Activated T-cell treated with anti-CD3 and anti-CD28 coated beads for 24 hours (primary cell): ENCODE measurements around the gene PRXL2B.
"Not testable (repeated sequence)": the region's sequence is repeated elsewhere in the genome, so short reads cannot be mapped to it uniquely, and the experiment has no call there.

ENCODE experiments used
- DNase-seq: peaks from one replicate; pipeline ENCODE4 v3.0.0-alpha.2; 2020; ENCODE audit warnings: low read depth

PRXL2B gene

GRCh38 chr1:2614145-2614544, 27.6 kb downstream of the PRXL2B start:
- DNase-seq, result no peak

GRCh38 chr1:2617971-2618470, 31.4 kb downstream of the PRXL2B start:
- no peak for DNase-seq

DNA sequence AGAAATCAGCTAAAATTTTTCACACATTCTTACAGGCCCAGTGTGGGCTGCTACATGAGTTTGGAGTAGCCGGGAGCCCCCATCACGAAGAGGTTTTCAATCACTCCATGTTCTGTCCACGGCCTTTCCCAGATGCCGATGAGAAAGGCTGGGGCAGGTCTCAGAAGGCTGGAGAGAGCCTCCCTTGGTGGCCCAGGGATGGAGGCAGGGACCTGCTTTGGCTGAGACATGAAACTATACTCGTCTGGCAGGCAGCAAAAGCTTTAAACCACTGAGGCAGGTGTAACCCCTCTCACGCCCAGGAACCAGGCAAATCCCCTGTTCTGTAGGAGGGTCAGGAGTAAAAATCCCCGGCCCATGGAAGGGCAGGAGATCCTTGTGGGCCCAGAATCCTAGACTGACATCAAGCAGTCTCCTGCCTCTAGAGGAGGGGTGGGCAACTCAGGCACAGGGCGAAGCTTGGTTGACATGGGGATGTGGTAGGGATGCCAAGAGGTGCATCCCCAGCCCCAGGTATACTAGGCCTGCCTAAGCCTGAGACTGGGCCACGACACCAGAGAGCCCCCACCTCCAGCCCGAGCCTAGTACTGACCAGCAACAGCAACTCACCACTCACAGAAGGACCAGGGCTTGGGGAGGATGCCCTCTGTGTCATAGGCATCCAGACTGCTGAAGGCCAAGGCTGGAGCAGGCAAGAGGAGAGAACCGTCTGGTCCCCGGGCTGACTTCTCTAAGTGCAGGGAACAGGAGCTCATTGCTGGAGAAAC, 37.2 kb downstream of the PRXL2B start:
- no peak for DNase-seq

- DNase-seq, result no peak
Measured at GRCh38 chr1:2624735-2625300, 38.2 kb downstream of the PRXL2B start.

DNA sequence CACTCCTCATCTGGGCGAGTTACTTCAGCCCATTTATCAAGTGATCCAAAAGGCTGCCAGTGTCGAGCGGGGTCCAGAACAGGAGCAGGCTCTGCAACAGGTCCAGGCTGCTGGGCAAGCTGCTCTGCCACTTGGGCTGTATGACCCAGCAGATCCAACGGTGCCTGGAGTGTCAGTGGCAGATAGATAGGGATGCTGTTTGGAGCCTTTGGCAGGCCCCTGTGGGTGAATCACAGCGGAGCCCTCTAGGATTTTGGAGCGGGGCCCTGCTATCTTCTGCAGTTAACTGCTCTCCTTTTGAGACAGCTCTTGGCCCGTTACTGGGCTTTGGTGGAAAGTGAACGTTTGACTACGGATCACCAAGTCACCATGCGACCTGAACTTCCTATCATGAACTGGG, 38.7 kb downstream of the PRXL2B start:
- DNase-seq, result no peak

- DNase-seq, result not testable (repeated sequence)
Measured at GRCh38 chr1:2625748-2626147, 39.2 kb downstream of the PRXL2B start.

GRCh38 chr1:2627746-2628145, 41.2 kb downstream of the PRXL2B start:
- DNase-seq, result no peak

GRCh38 chr1:2628191-2628932, 41.8 kb downstream of the PRXL2B start:
- no peak for DNase-seq

DNA sequence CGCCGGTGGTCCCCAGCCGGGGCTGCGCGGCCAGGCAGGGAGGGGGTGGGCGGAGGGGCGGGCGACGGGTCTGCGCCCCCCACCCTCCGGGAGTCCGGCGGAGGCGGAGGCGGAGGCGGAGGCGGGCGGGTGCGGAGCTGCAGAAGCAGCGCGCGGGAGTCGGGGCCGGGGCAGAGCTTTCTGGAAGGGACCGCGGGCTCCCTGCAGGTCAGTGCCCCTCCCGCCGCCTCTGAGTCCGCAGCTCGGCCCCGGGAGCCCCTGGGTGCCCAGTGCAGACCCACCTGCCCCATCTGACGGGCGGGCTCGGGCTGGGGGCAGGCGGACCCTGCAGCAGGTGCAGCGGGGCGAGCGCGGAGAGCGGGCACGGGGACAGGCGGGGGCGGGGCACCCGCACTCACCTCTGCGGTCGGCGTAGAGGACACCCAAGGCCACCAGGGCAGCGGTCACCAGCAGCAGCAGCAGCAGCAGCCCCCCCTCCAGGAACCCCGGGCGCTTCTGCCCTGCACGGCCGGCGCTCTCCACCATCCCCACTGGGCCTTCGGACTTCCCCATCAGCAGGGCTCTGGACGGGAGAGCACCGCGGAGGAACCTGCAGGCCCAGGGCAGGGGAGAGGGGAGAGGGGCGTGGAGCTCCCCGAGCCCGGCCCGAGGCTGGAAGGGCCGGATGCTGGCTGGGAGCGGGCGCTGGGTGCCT, 42.5 kb downstream of the PRXL2B start:
- DNase-seq, result no peak

GRCh38 chr1:2629627-2630497, 43.3 kb downstream of the PRXL2B start:
- DNase-seq, result no peak

DNA sequence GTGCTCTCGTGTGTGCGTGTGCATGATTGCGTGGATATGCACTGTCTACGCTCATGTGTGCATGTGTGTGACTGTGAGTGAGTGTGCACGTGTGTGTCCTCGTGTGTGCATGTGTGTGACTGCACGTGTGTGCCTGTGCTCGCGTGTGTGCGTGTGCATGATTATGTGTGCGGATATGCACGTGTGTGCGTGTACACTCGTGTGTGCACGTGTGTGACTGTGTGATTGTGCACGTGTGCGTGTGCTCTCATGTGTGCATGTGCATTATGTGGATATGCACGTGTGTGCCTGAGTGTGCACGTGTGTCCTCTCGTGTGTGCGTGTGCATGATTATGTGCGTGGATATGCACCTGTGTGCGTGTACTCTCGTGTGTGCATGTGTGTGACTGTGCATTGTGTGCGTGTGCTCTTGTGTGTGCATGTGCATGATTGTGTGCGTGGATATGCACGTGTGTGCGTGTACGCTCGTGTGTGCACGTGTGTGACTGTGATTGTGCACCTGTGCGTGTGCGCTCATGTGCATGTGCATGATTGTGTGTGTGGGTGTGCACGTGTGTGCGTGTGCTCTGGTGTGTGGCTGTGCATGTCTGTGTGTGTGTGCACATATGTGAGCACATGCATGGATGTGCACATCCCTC, 44.0 kb downstream of the PRXL2B start:
- no peak for DNase-seq

- no peak for DNase-seq
Measured at GRCh38 chr1:2631136-2632050, 44.8 kb downstream of the PRXL2B start.

DNA sequence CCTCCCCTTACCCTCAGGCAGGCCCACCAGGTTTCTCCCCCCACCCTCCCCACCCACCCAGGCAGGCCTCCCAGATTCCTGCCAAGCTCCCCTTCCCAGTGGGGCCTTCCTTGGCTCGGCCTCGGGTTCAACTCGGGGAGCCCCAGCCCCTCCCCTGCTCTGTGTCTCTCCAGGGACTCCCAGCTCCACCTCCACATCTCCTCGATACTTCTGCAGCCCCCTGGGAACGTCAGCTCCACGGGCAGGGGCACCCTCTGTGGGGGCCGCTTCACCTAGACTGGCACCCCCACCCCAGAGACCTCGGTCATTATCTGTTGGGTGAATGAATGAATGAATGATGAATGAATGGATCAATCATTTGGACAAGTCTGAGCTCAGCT, 45.5 kb downstream of the PRXL2B start:
- DNase-seq, result no peak

- DNase-seq, result no peak
Measured at GRCh38 chr1:2632561-2633361, 46.2 kb downstream of the PRXL2B start, which contains the start of gene MMEL1. TSS of gene MMEL1 (minus strand) at chr1:2633016. CDS start at chr1:2629484, 3,532 bp downstream.

- no peak for DNase-seq
Measured at GRCh38 chr1:2633366-2633935, 46.9 kb downstream of the PRXL2B start.

- no peak for DNase-seq
Measured at GRCh38 chr1:2633936-2634491, 47.4 kb downstream of the PRXL2B start.

DNA sequence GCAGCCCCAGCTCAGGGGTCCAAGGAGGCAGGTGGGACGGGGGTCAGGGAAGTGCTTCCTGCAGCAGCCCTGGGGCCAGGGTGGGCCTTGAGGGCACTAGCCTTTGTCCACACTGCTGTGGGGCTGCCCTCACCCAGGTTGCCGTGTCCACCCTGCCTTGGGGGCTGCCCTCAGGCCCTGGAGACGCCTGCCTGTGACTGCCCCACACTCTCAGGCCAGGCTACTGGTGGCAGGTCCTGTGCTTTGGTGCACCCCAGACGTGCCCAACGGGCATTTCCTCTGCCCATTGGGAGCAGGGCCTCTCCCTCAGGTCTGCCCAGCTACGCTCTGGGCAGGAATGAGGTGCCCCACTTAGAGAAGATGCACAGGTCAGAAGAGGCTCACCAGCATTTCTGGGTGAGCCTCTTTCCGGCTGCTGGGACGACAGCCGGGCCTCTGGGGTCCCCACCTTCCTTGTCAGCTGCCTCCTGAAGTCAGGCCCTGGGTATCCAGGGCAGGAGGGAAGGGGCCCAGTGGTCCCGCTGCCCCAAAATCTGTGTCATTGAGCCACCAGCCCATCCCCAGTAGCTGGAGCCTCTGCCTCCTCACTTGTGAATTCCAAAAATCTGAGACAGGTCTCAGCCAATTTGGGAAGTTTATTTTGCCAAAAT, 48.9 kb downstream of the PRXL2B start:
- no peak for DNase-seq

GRCh38 chr1:2636733-2637132, 50.2 kb downstream of the PRXL2B start:
- DNase-seq, result no peak
